Stimulated activated CD4-positive, alpha-beta T cell treated with anti-CD3 and anti-CD28 coated beads, TNF-alpha, amount 100 ng/mL, for 1 hour (primary cell): ENCODE data around the gene LRP3.
A peak's percentile ranks its signal among the peaks of the same experiment; 100 is the strongest.
"Not testable (repeated sequence)": the region's sequence is repeated elsewhere in the genome, so short reads cannot be mapped to it uniquely, and the experiment has no call there.

ENCODE experiments used
- DNase-seq, 3 donors: peaks; one replicate each; pipeline ENCODE4 v3.0.0-alpha.2; 2020; ENCODE audit warnings: low read depth in 3 of 3, low spot score in 1 of 3

Gene LRP3

DNA sequence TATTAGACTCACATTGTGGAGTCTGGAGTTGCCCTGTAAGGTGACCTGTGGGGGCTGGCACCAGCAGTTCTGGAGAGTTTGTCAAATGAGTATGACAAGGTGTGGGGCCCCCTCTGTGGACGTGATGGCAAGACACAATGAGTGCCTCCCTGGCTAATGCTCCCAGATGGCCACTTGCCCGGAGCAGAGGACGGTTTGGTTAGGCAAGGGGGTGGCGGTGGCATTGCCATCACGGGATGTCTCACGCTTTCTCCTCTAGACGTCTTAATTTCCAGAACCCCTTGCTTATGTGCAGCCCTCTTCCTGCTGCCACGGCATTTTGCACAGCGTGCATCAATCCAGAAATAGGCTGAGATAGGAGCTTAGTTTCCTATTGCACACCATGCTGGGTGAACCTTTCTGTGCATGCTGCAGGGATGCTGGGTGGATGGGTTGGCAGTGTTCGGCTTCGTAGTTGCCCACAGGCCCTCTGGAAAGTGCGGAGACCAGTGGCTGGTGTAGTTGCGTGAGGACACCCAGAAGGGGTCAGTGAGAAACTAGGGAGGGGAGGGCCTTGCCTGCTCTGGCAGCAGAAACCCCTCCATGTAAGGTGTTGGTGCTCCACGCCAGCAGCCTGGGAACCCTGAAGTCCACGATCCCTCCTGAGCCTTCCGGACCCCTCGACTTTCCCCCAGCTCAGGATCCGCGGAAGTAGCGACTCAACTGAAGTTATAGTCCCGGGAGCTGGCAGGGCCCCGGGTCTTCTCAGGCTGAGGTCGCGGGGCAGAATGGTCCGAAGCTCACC is 18.1 kb upstream of the LRP3 start:
- DNase-seq = no peak

DNA sequence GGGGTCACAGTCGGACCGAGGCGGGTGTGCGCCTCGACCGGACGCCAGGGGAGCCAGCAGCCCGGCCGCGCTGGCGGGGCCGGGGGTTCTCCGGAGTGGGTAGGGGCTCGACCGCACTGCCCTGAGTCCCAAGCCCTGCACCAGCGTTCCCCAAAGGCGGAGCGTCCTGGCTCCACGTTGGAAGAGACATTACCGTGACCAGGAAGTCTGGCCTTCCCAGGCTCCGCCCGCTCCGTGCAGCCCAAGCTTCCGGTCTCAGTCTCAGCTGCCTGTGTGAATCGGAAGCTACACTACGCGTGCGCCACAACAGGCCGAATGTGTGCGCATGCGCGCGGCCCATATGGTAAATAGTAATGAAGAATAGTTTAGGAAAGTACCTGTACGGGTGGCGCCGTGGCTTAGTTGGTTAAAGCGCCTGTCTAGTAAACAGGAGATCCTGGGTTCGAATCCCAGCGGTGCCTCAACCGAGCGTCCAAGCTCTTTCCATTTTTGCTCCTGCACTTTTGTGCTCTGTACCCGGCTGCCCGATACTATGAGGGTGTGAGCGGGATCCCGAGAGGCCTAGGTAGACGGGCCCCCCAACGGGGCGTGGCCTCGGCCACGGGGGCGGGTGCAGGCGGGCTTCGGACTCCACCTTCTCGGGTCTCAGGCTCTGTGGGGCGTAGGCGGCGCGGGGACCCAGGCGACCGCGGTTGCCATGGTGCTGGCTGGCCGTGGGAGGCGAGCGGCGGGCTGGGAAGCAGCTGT is 17.3 kb upstream of the LRP3 start:
- DNase-seq = peak; percentile 89 to 96 (median 95)

- peak in 2 of 3 donors; percentile 55 to 56 for DNase-seq
These were observed 16.6 kb upstream of the LRP3 start for GRCh38 chr19:33177417-33177979.

DNA sequence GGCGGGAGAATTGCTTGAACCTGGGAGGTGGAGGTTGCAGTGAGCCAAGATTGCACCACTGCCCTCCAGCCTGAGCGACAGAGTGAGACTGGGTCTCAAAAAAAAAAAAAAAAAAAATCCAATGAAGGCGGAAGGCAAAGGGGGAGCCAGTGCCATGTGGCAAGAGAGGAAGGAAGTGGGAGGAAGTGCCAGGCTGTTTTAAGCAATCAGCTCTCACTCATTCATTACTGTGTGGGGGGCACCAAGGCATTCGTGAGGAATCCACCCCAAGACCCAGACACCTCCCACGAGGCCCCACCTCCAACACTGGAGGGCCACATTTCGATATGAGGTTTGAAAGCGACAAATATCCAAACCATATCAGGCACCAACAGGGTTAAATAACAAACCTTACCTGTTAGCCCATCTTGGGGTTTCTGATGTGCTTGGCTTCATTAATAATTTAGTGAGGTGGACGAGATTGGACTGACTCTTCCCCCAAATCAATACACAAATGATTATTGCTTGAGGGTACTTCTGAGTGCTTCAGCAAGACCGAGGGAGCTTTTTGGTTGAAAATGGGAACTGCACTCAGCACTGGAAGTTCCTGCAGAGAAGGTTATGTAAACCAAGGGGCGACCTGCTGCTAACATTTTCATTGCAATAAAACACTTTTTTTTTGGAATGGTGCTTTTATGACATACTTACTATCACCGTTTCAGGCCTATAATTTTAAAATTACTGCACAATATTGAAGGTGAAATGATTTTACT is 7.5 kb upstream of the LRP3 start:
- DNase-seq = no peak

GRCh38 chr19:33187183-33187540 is 7.0 kb upstream of the LRP3 start:
- DNase-seq = no peak

- no peak for DNase-seq
These were observed 4.7 kb upstream of the LRP3 start for GRCh38 chr19:33189453-33189852.

DNA sequence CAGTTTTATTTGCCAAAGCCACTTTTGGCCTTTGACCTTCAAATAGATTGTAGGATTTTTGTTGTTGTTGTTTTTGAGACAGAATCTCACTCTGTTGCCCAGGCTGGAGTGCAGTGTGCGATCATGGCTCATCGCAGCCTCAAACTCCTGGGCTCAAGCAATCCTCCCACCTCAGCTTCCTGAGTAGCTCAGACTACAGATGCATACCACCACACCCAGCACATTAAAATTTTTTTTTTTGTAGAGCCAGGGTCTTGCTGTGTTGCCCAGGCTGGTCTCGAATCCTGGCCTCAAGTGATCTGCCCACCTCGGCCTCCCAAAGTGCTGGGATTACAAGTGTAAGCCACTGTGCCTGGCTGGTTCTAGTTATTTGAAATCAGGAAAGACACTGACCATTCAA is 3.0 kb upstream of the LRP3 start:
- not testable (repeated sequence) for DNase-seq

DNA sequence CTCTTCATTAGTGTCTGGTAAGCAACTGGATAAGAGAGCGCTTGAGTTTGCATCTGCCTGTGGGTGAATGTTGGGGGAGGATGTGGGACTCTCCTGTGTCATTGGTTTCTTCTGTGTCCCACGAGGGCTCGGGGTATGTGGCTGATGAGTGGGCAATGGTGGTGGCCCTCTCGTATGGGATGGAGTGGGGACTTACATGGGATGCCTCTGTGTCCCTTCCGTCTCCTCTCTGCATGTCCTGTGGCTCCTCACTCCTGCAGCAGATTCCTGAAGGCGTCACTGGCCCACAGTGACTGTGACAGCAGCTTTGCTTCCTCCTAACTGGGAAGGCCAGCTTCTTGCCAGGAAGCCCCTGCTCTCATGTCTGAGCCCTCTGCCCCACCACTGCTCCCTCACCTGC is 2.6 kb upstream of the LRP3 start:
- DNase-seq = no peak

GRCh38 chr19:33192010-33192409 is 2.1 kb upstream of the LRP3 start:
- no peak for DNase-seq

GRCh38 chr19:33193269-33193864 is 763 bp upstream of the LRP3 start:
- no peak for DNase-seq

DNA sequence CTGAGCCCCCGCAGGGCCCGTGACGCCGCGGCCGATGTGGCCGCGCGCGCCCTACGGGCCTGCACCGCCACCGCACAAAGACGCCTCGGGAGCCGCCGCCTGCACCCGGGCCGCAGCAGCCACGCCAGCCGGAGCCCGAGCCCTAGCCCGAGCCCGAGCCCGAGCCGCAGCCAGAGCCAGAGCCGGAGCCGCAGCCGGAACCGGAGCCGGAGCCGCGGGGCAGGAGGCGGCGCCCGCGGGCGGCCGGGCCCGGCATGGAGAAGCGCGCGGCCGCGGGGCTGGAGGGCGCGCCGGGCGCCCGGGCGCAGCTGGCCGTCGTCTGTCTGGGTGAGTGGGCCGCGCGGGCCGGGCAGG is 379 bp downstream of the LRP3 start:
- no peak for DNase-seq

- no peak for DNase-seq
These were observed 935 bp downstream of the LRP3 start for GRCh38 chr19:33194886-33195644.

DNA sequence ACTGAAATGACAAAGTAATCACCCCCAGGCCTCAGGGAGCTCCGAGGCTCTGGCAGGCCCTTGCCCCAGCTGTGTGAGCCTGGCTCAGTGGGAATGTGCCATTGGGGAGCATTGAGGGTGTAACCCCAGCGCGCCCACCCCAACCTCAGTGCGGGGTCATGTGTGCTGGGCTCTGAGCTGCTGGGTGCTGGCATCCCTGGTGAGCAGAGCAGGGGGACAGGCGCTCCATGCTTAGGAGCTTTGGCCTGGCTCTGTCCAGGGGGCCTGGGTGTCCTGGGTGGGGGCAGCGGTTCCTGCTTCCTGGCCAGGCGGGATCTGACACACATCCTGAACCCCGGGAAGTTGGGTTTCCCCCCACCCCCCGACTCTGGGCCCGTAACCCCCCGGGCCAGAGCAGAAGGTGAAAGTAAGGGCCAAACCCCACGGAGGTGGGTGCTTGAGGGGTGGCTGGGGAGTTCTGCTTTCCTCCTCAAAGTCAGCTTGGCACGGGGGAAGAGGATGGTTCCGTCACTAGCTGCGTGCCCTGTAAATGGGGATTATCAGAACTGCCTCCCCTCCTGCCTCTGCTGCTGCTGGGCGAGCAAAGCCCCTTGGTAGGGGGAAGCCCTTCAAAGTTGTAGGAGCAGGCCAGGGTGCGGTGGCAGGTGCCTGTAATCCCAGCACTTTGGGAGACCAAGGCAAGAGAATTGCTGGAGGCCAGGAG is 1.7 kb downstream of the LRP3 start:
- no peak for DNase-seq

DNA sequence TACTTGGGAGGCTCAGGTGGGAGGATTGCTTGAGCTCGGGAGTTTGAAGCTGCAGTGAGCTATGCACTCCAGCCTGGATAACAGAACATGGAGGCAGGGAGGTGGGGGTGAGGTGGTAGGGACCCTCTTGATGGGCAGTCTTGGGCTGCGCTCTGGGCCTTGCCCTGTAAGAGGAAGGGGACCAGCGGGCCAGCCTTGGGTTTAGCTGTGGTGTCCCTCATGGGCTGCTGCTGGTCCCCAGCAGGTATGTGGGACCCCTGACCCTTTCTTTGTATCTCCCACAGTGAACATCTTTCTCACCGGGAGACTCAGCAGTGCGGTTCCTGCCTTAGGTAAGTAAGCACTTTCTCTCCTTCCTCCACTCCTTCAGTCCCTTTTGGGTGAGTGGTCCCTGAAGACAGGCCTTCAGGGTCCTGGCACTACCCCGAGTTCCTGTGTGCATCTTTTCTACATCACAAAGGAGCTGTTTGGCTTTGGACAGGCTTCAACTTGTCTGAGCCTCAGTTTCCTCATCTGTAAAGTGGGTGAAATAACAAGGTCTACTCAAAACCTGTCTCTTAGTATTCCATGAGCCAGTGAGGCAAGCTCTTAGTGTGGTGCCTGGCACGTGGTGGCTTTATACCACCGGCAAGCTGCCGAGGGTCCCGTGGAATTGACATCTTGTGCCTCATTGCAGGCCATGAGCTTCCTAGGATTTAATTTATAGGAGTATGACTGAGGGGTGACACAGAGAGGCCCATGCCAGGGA is 2.5 kb downstream of the LRP3 start:
- DNase-seq = no peak

DNA sequence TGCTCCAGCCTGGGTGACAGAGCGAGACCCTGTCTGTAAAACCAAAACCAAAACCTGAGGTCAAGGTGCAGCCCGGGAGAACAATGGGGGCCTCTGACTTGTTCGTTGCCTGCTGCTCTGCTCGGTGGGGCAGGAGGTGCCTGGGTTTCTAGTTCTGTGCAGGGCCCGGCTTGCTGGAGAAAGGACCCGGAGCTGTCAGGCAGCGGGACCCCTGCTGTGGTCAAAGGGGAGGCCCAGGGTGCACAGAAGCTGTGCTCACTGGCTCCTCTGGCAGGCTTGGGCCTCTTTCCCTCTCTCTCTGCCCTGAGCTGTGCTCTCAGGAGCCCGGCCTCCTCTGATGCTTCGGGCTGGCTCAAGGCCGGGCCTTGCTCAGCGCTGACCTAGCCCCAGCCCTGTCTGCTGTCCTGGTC is 3.5 kb downstream of the LRP3 start:
- no peak for DNase-seq

DNA sequence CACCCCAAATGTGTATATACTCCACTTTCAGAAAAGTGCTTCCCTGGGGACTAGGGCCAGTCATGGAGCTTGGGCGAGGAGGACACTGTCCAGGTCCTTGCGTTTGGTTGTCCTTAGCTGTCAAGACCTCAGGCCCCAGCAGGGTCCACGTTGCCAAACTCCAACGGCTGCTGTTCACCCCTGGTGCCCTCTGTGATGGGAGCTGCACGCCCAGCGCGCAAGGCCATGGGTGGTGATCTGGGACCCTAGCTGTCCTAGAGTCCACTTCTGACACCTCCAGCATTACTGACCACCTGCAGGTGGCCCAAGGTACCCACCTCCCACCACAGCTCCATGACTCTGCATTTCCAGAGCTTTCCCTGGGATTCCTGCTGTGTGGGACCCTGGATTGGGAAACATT is 4.0 kb downstream of the LRP3 start:
- no peak for DNase-seq

DNA sequence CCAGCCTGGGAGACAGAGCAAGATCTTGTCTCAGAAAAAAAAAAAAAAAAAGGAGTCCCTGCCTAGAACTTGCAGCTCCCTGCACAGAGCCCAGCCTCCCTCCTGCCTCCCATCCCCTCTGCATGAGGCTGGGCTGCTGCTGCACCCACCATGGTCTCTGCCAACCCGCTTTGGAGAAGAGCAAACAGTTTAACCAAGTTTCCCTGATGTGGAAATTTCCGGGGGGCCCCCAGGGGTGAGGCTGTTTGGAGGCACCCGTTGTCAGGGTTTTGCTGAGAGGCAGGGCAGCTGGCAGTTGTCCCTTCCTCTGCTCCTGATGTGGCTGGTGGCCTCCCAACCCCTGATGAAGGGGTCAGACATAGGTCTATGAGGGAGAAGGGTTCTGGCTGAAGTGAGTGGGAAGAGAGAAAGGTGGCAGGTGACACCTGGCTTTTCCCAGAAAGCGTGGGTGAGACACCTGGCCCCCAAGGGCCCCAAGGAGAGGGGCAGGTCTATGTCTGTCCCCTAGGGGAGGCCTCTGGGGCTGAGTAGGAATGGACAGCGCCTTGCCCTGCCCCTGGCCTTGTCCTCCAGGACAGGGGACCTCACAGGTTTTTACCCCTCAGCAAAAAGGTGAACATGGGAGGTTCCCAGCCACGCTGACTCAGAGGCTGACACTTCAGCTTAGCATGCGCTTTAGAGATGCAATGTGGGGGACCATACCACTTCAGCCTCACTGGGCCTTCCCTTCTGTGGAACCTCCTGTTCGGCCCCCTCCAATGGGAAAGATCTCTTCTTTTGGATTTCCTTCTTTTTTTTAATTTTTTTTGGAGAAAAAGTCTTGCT is 5.5 kb downstream of the LRP3 start:
- no peak for DNase-seq

- DNase-seq = no peak
These were observed 7.3 kb downstream of the LRP3 start for GRCh38 chr19:33201473-33201872.
